T-helper 17 cell (primary cell): ENCODE results near the gene MUC2. TPM values are rescaled to one million over a fixed set of nuclear protein-coding genes. Genes with fewer than 3 reads are reported as not detected.
"Not testable (repeated sequence)": the region's sequence is repeated elsewhere in the genome, so short reads cannot be mapped to it uniquely, and the experiment has no call there.

Experiments
- ATAC-seq: fragments of 150-1000 bp; cut with Tn5 transposase; 2 replicates; pipeline ENCODE4 v1.10.0; 2021; ENCODE audit warnings: mild to moderate bottlenecking, moderate library complexity
- DNase-seq, 3 donors: peaks; one replicate each; pipeline versions ENCODE4 v3.0.0 to v3.0.0-alpha.2; 2020 to 2021
- H3K9me3 ChIP-seq: one replicate; pipeline ENCODE4 v1.7.0; 2013; ENCODE audit warnings: low read length, mild to moderate bottlenecking; ENCODE audit not compliant: control insufficient read depth, poor library complexity, severe bottlenecking
- H3K27ac Mint-ChIP-seq: one replicate; pipeline ENCODE4 v1.8.0; 2022; ENCODE audit warnings: mild to moderate bottlenecking, moderate library complexity, mixed read lengths
- H3K27me3 Mint-ChIP-seq: one replicate; pipeline ENCODE4 v1.8.0; 2022; ENCODE audit warnings: mixed read lengths
- H3K36me3 Mint-ChIP-seq: one replicate; pipeline ENCODE4 v1.8.0; 2022; ENCODE audit warnings: low read depth, mixed read lengths
- H3K4me1 Mint-ChIP-seq: one replicate; pipeline ENCODE4 v1.8.0; 2022; ENCODE audit warnings: mild to moderate bottlenecking, mixed read lengths
- H3K4me3 Mint-ChIP-seq: one replicate; pipeline ENCODE4 v1.8.0; 2022; ENCODE audit warnings: mild to moderate bottlenecking, moderate library complexity, mixed read lengths
- total RNA-seq, 4 donors: library from RNA in 2 of 4; stranded (reverse) in 2 of 4; gene quantifications; one replicate each; pipeline ENCODE4 v1.2.3 and lab custom pipeline; 2022 to 2026

The MUC2 gene
- total RNA-seq, 2 donors from 2014 or later = not detected

DNA sequence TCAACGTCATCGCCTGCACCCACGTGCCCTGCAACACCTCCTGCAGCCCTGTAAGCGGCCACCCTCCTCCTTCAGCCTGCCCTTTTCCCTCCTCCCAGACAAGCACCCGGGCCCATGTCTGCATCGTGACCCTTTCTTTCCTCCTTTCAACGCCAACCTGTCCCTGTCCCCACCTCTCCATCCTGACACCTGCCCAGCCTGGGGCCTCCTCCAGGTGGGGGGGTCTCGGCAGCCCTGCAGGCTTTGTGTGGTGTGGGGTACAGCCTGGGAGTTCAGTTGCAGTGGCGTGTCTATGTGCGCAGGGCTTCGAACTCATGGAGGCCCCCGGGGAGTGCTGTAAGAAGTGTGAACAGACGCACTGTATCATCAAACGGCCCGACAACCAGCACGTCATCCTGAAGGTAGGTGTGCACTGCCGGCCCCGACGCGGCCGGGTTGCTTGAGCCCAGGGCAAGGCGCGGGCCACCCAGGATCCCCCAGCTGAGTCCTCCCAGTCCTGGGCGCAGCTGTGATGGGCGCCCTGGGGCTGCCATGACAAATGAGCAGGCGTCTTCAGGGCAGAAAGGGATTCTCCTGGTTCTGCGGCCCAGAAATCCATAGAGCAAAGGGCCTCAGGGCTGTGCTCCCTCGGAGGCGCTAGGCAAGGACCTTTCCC lies 33.7 kb downstream of the MUC2 start:
- no peaks in the 10 kb centered on the region for H3K4me1 Mint-ChIP-seq
- no peak for ATAC-seq
- DNase-seq = no peak
- H3K9me3 ChIP-seq = no peaks in the 10 kb centered on the region
- no peak overlapping the region for H3K27ac Mint-ChIP-seq
- no peak overlapping the region for H3K4me3 Mint-ChIP-seq
- H3K36me3 Mint-ChIP-seq = no peaks in the 10 kb centered on the region
- H3K27me3 Mint-ChIP-seq = no peaks in the 10 kb centered on the region

DNA sequence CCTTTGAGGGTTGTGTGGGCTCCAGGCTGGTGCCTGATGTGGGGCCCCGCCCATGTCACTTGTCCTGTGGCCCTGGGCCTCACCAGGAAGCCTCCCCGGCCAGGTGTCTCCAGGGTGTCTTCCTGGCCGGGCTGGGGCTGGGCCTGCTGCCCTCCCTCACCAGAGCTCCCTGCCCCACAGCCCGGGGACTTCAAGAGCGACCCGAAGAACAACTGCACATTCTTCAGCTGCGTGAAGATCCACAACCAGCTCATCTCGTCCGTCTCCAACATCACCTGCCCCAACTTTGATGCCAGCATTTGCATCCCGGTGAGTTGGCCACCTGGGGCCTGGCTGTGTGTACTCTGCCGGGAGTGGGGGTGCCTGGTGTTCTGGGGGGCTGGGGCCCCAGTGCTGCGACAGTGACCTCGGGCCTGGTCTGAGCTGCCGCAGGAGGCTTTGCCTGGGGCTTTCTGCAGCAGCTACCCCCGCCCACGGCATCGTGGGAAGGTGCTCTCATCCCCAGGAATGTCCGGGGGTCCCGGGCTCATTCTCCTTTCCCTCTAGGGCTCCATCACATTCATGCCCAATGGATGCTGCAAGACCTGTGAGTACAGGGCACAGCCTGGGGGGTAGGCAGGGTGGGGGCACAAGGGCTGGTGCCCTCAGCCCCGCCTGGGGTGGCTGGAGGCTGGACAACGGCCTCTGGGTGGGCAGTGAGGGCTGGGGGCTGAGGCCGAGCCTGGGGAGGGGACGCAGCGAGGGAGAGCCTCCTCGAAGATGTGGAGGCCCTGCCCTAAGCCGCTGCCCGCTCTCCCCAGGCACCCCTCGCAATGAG lies 34.6 kb downstream of the MUC2 start:
- DNase-seq (no peak), ATAC-seq (no peak)
- Mint-ChIP-seq H3K27ac (no peak overlapping the region), H3K27me3 (no peaks in the 10 kb centered on the region), H3K4me3 (no peak overlapping the region), H3K36me3 (no peaks in the 10 kb centered on the region), H3K4me1 (peaks cover 2% of the 10 kb centered on the region)
- no peaks in the 10 kb centered on the region for H3K9me3 ChIP-seq

DNA sequence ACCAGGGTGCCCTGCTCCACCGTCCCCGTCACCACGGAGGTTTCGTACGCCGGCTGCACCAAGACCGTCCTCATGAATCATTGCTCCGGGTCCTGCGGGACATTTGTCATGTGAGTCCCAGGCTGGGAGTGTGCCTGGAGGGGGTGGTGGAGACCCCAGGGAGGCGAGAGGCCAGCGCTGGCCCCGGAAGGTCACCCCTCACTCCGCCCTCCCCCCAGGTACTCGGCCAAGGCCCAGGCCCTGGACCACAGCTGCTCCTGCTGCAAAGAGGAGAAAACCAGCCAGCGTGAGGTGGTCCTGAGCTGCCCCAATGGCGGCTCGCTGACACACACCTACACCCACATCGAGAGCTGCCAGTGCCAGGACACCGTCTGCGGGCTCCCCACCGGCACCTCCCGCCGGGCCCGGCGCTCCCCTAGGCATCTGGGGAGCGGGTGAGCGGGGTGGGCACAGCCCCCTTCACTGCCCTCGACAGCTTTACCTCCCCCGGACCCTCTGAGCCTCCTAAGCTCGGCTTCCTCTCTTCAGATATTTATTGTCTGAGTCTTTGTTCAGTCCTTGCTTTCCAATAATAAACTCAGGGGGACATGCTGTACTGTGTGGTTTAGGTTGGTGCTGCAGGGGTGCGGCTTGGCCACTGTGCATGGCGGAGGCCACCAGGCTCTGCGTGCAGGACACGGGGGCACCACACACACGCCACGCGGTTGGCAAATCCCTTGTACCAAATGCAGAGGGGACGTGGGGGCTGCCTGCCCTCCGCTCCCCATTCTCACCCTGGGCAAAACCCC lies 35.4 kb downstream of the MUC2 start:
- Mint-ChIP-seq H3K4me3 (no peak overlapping the region), H3K27me3 (no peaks in the 10 kb centered on the region), H3K36me3 (no peaks in the 10 kb centered on the region), H3K27ac (no peak overlapping the region), H3K4me1 (peaks cover 5% of the 10 kb centered on the region)
- no peaks in the 10 kb centered on the region for H3K9me3 ChIP-seq
- DNase-seq (peak in 1 of 3 donors; percentile 5), ATAC-seq (no peak)

DNA sequence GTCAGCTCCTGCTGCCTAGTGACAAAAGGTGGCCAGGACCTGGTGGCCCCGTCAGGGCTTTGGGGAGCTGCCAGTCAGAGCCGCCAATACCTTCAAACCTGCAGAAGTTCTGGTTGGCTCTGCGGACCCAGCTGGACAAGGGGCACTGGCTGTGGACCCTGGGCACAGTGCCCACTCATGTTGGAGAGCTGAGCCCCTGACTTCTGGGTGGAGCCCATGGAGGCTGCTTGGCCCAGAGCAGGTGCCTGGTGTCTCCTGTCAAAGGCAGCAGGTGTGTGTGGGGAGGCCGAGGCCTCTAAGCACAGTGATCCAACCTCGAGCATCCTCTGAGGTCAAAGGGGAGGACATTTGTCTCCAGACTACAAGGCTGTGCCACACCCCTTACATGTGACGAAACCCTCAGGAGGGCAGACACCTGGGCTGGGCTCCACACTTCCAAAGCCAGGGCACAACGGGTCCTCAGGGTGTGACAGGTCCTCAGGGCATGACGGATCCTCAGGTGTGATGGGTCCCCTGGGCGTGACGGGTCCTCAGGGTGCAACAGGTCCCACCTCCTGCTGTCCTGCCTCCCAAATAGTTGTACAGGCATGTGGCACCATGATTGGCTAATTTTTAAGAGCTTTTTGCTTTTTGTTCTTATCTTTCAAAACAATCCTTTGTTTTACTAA lies 37.0 kb downstream of the MUC2 start:
- no peaks in the 10 kb centered on the region for H3K36me3 Mint-ChIP-seq
- H3K4me1 Mint-ChIP-seq = peaks cover 5% of the 10 kb centered on the region
- H3K9me3 ChIP-seq = no peaks in the 10 kb centered on the region
- H3K27ac Mint-ChIP-seq = no peak overlapping the region
- H3K27me3 Mint-ChIP-seq = peaks cover 4% of the 10 kb centered on the region
- H3K4me3 Mint-ChIP-seq = no peak overlapping the region
- DNase-seq (peak in 2 of 3 donors; percentile 3 to 4), ATAC-seq (no peak)

DNA sequence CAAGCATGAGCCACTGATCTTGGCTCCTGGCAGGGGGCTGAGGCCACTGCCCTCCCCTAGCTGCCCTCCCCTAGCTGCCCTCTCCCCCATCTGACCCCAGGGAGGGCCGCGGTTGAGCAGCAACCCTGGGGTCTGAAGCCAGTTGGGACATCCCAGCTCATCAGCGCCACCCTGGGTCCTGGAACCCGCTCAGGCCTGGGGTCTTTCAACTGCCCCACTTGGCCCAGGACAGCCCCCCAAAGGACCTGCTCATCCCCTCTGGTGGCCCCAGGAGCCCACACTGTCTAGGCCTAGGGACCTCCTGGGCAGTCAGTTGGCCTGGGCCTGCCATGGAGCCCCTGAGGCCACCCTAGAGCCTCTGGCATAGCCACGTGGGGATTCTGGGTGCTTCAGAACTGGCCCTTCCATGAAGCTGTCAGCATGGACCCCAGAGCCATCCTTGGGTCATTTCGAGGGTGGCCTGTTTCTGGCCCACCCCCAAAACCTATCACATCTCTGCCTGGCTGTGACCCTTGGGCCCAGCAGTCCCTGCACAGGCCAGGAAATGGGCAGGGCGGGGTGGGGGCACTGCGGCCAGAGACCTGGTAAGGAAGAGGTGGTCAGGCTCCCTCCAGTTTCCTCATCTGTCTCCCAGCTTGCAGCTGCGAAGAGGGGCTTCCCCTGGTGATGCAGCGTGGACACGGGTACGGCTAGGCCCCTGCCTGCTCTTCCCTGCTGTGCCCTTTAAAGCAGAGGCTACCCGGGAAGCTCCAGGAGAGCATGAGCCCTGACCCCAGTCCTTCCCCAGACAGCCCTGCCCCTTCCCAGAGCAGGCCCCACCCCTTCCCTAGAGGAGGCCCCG lies 37.9 kb downstream of the MUC2 start:
- no peaks in the 10 kb centered on the region for H3K36me3 Mint-ChIP-seq

DNA sequence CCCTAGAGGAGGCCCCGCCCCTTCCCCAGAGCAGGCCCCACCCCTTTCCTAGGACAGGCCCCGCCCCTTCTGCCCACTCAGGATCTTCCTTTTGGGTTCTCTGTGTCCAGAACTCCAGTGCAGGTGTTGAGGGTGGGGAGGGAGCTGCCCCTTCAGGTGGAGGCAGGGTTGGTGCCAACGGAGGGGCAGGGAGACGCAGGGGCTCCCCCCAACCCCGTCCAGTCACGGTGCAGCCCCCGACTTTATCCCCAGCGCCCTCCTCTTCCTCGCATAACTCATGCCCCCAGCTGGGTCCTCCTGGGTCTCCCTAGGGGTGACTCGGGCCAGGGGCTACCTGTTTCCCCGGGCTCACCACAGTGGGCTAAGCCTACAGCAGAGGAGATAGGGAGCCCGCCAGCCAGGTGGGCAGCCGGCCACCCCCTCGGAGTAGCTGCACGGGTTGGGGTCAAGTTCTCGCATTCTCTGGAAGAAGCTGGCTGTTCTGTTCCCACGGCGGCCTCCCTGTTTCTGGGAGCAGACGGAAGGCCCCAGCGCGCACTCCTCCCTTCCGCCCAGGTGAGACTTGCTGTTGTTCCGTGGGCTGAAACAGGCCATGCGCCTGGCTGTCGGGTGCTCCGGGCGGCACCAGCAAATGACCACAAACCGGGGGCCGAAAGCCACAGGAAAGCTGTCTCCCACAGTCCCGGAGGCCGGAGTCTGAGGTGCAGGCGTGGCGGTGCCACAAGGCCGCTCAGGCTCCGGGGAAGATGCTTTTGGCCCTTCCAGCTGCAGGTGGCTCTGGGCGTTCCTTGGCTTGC lies 38.9 kb downstream of the MUC2 start:
- Mint-ChIP-seq H3K27me3 (peaks cover 5% of the 10 kb centered on the region), H3K4me1 (peaks cover 5% of the 10 kb centered on the region), H3K36me3 (no peaks in the 10 kb centered on the region), H3K27ac (no peak overlapping the region), H3K4me3 (no peak overlapping the region)
- ATAC-seq (no peak), DNase-seq (peak in 2 of 3 donors; percentile 2 to 8)
- H3K9me3 ChIP-seq = no peaks in the 10 kb centered on the region

More for the DNA sequence above, 37.9 kb downstream of the MUC2 start:
- DNase-seq (peak; percentile 2 to 8 (median 5)), ATAC-seq (no peak)
- peaks cover 5% of the 10 kb centered on the region for H3K4me1 Mint-ChIP-seq
- no peak overlapping the region for H3K27ac Mint-ChIP-seq
- H3K4me3 Mint-ChIP-seq = no peak overlapping the region
- no peaks in the 10 kb centered on the region for H3K9me3 ChIP-seq
- H3K27me3 Mint-ChIP-seq = peaks cover 5% of the 10 kb centered on the region

DNA sequence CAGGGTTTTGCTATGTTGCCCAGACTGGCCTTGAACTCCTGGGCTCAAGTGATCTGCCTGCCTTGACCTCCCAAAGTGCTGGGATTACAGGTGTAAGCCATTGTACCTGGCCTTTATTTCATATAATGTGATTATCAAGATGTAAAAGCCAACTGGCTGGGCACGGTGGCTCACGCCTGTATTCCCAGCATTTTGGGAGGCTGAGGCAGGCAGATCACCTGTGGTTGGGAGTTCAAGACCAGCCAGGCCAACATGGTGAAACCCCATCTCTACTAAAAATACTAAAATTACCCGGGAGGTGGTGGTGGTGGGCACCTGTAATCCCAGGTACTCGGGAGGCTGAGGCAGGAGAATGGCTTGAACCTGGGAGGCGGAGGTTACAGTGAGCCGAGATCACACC lies 40.6 kb downstream of the MUC2 start:
- not testable (repeated sequence) for H3K4me3 Mint-ChIP-seq, ATAC-seq, H3K27me3 Mint-ChIP-seq, DNase-seq, H3K4me1 Mint-ChIP-seq, H3K36me3 Mint-ChIP-seq, H3K9me3 ChIP-seq, H3K27ac Mint-ChIP-seq

DNA sequence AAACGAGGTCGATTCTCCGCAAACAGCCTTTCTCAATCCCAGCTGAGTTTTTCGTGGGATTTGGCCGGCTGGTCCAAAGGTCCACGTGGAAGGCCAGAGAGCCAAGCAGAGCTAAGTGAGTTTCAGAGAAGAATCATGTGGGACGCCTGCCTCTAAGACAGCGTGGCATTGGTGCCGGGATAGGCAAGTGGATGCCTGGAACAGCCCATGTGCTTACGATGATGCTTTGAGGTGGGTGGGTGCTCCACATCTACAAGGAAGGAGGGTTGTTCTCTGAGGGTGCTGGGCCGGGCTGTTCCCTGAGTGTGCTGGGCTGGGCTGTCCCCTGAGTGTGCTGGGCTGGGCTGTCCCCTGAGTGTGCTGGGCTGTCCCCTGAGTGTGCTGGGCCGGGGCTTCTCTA lies 41.4 kb downstream of the MUC2 start:
- Mint-ChIP-seq H3K36me3 (no peaks in the 10 kb centered on the region), H3K27me3 (peaks cover 5% of the 10 kb centered on the region), H3K4me3 (no peak overlapping the region), H3K27ac (no peak overlapping the region), H3K4me1 (peaks cover 5% of the 10 kb centered on the region)
- DNase-seq = no peak
- no peaks in the 10 kb centered on the region for H3K9me3 ChIP-seq
- ATAC-seq = no peak

DNA sequence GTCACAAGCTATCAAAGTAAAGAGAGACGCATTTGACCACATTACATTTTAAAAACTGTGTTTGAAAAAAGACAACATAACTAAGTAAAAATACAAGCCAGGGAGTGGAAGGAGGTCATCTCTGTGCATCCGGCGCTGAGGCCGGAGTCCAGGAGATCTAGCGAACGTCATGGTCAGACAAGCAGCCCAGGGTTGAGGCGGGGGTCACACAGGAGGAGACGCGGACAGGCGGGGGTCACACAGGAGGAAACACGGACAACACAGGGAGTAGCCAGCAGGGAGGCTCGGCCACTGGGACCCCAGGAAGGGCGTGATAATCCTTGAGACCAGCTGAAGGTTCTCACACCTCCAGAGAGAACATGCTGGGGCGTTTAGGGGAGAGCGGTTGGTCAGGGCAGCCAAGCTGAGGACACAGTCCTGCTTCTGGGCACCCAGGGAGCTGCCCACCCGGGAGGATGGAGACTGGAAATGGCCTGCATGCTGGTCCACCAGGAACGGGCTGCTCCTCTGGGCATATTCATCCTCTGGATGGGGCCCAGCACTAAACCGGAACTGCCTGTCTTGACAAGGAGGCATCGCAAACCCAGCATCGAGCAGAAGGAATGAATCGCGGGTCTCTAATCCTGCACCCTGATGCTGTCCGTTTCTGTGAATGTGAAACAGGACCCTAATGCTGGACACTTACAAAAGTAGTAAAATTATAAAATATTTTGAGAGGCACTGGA lies 42.2 kb downstream of the MUC2 start:
- no peak overlapping the region for H3K27ac Mint-ChIP-seq
- DNase-seq (peak in 1 of 3 donors; percentile 2), ATAC-seq (no peak)
- no peaks in the 10 kb centered on the region for H3K36me3 Mint-ChIP-seq
- H3K4me3 Mint-ChIP-seq = no peak overlapping the region
- peaks cover 5% of the 10 kb centered on the region for H3K27me3 Mint-ChIP-seq
- peaks cover 5% of the 10 kb centered on the region for H3K4me1 Mint-ChIP-seq
- no peaks in the 10 kb centered on the region for H3K9me3 ChIP-seq

DNA sequence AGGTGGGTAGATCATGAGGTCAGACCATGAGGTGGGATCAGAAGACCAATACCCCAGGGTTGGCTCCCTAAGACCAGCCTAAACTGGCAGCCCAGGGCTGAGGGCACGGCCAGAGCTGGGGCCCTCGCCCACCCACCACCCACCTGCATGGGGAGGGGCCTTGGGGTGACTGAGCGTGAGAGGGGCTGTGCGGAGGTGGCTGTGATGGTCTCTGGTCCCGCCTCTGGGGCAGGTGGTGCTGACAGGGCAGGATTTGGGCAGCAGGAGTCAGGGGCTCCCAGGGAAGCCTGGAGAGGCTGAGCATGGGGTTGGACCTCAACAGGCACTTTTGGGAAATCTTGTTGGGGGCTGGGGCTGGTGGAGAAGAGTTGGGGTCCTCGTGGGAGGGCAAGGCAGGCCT lies 43.3 kb downstream of the MUC2 start:
- no peak for ATAC-seq
- H3K4me3 Mint-ChIP-seq = no peak overlapping the region
- DNase-seq = no peak
- no peak overlapping the region for H3K27ac Mint-ChIP-seq
- peaks cover 5% of the 10 kb centered on the region for H3K4me1 Mint-ChIP-seq
- H3K27me3 Mint-ChIP-seq = peaks cover 5% of the 10 kb centered on the region
- no peaks in the 10 kb centered on the region for H3K9me3 ChIP-seq
- no peaks in the 10 kb centered on the region for H3K36me3 Mint-ChIP-seq

DNA sequence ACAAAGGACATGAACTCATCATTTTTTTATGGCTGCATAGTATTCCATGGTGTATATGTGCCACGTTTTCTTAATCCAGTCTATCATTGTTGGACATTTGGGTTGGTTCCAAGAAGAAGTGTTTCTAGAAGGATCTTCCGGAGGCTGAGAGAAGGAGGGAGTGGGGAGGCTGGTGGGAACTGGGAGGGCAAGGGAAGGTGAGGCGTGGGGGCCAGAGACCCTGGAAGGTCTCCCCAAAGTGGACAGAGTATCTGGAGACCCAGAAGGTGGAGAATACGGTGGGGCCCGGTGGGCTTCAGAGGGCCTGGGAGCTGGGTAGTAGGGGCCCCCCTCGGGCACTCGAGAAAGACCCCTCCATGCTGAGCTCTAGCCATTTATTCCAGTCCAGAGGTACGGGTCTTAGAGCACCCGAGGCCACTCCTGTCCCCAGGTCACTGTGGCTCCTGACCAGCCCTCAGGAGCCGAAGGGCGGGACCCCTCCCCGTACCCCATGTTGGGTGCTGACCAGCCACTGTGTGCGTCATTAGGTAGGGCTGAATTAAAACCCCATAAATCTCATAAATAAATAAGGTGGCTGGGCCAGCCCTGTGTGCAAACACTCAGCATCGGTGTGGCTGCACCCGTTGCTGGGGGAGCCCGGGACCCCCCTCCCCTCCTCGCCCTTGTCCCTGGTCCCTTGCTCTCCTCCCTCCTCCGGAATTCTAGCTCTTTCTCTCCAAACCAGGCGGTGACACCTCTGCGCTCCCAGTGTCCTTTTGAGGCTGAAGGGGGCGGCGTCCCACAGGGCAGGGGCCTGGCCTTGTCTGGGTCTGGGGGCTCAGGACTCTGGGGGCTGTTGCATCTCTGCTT lies 44.3 kb downstream of the MUC2 start:
- H3K9me3 ChIP-seq = no peaks in the 10 kb centered on the region
- Mint-ChIP-seq H3K36me3 (no peaks in the 10 kb centered on the region), H3K4me3 (no peak overlapping the region), H3K27ac (no peak overlapping the region), H3K27me3 (peaks cover 5% of the 10 kb centered on the region), H3K4me1 (peaks cover 5% of the 10 kb centered on the region)
- ATAC-seq = no peak
- no peak for DNase-seq
